Smooth muscle cell of the brain vasculature (primary cell): ENCODE data around the gene KRTAP12-2.
"Not testable (repeated sequence)": the region's sequence is repeated elsewhere in the genome, so short reads cannot be mapped to it uniquely, and the experiment has no call there.

Experiments
- DNase-seq: peaks from one replicate; pipeline ENCODE4 v3.0.0-alpha.2; 2012; ENCODE audit warnings: low read depth, low spot score

The KRTAP12-2 gene

DNA sequence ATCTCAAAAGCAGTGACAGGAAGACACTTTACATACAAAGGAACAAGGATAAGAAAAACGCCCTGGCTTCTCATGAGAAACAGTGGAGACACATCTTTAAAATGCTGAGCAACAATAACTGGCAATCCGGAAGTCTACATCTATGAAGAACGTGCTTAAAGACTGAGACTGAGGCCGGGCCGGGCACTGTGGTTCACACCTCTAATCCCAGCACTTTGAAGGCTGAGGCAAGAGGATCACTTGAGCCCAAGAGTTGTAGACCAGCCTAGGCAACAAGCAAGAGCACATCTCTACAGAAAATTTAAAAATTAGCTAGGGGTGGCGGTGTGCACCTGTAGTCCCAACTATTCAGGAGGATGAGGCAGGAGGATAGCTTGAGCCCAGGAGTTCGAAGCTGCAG is 17.4 kb upstream of the KRTAP12-2 start:
- no peak for DNase-seq

GRCh38 chr21:44682580-44683151 is 15.9 kb upstream of the KRTAP12-2 start:
- DNase-seq: no peak

DNA sequence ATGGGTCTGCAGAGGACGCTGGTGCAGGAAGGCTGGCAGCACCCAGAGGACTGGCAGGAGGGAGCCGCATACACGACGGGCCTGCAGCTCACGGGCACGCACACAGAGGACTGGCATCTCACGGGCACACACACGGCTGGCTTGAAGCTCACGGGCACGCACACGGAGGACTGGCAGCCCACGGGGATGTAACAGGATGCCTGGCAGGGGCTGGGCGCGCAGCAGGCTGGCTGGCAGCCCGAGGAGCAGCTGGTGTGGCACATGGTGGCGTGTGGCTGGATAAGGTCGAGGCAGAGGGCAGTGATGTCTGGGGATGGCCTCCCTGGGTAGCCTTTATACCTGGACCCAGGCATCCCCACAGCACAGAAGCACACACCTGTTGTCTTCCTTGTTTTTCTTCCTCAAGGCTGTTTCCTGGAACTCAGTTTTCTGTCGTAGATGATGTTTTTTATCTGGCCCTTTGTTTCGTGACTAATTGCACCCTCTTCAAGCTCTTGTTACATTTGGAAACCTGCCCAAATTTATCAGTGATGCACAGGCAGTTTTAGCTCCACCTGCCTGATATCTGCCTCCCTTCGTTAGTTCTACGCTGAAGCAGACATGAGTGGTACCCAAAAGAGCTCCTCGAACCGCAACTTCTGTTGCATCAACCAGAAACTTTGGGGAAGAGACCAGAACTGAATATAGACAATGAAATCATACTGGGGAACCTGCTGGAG is 15.3 kb upstream of the KRTAP12-2 start, which contains the start of gene KRTAP12-1:
Gene KRTAP12-1 (minus strand): TSS at position 303 of the 719 bp plus-strand sequence. CDS start 40 bp downstream, at position 263.
- no peak for DNase-seq

GRCh38 chr21:44681152-44681551 is 14.4 kb upstream of the KRTAP12-2 start:
- DNase-seq: no peak

- no peak for DNase-seq
These were observed 11.2 kb upstream of the KRTAP12-2 start for GRCh38 chr21:44677881-44678280.

GRCh38 chr21:44671911-44672310 is 5.2 kb upstream of the KRTAP12-2 start:
- DNase-seq: no peak

- DNase-seq: no peak
These were observed 4.1 kb upstream of the KRTAP12-2 start for GRCh38 chr21:44670642-44671432.

- no peak for DNase-seq
These were observed 885 bp upstream of the KRTAP12-2 start for GRCh38 chr21:44667612-44668011.

- DNase-seq: no peak
These were observed 2.0 kb downstream of the KRTAP12-2 start for GRCh38 chr21:44664691-44665090.

GRCh38 chr21:44661567-44661966 is 5.2 kb downstream of the KRTAP12-2 start:
- DNase-seq: not testable (repeated sequence)

GRCh38 chr21:44658913-44659595 is 7.7 kb downstream of the KRTAP12-2 start:
- DNase-seq: no peak

- no peak for DNase-seq
These were observed 8.2 kb downstream of the KRTAP12-2 start for GRCh38 chr21:44658541-44658910.

DNA sequence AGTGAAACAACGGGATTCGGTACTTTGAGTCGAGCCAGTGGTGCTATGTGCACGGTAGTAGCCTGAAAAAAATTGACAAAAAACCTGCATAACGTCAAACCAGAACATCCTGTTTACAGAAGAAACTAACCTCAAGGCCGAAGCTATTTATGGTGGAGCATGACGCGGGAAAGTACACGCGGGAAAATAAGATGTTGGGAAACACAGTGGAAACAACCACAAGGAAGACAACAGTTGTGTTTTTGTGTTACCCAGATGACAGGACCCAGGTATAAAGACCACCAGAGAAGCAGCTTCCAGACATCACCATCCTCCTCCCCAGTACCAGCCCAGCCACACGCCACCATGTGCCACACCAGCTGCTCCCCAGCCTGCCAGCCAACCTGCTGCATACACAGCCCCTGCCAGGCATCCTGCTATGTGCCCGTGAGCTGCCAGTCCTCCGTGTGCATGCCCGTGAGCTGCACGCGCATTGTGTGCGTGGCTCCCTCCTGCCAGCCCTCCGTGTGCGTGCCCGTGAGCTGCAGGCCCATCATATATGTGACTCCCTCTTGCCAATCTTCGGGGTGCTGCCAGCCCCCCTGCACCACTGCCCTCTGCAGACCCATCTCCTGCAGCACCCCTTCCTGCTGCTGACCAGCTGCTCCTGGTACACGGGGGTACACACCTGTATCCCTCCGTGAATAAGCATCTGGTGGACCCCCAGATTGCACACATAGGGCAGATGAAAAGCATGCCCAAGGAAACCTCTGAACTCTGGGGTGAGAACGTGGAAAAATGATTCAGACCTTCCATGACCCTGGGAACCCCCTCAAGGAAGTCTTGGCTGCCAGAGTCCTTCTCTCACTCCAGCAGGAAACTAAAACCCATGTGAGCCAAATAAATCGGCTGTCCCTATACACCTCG is 8.8 kb downstream of the KRTAP12-2 start, which contains the start of gene KRTAP12-3:
Gene KRTAP12-3 (plus strand): TSS at position 298 of the 906 bp plus-strand sequence. CDS start 48 bp downstream, at position 346.
- DNase-seq: no peak

DNA sequence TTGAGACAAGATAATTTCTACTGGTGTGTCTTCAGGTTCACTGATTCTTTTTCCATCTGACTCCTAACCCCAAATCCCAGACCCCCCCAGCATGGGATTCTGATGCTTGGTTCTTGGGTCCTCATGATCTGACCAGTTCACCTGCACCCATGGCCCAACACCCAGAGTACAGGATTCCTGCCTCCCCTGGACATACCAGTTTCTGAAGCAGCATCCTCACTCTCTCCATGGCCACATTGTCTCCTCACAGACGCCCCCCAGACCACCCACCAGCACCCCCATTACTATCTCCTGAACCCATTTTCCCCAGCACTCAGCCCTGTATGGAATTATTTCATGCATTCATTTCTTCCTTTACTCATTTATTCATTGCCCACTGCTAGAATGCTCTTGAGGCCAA is 9.9 kb downstream of the KRTAP12-2 start:
- DNase-seq: no peak

- DNase-seq: no peak
These were observed 12.1 kb downstream of the KRTAP12-2 start, which contains the start of gene KRTAP12-4 for GRCh38 chr21:44654576-44655175. Gene KRTAP12-4, minus strand, starts transcription at chr21:44654659. Its CDS starts 45 bp downstream, at chr21:44654614.

GRCh38 chr21:44653656-44654575 is 12.8 kb downstream of the KRTAP12-2 start:
- DNase-seq: no peak

DNA sequence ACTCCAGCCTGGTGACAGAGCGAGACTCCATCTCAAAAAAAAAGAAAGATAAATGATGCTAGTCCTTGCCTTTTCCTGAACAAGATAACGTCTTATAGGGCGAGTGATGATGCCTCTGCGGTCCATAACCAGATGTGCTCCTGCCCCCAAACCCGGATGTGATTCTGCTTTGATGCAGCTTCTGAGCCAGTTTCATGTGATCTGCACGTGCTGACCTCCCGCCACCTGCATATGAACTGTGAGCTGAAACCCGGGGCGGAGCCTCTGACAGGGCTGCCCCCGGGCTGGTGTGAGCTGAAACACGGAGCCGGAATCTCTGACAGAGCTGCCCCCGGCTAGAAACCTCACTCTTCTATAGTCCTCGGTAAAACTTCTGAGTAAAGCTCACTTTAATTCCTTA is 13.6 kb downstream of the KRTAP12-2 start:
- no peak for DNase-seq

DNA sequence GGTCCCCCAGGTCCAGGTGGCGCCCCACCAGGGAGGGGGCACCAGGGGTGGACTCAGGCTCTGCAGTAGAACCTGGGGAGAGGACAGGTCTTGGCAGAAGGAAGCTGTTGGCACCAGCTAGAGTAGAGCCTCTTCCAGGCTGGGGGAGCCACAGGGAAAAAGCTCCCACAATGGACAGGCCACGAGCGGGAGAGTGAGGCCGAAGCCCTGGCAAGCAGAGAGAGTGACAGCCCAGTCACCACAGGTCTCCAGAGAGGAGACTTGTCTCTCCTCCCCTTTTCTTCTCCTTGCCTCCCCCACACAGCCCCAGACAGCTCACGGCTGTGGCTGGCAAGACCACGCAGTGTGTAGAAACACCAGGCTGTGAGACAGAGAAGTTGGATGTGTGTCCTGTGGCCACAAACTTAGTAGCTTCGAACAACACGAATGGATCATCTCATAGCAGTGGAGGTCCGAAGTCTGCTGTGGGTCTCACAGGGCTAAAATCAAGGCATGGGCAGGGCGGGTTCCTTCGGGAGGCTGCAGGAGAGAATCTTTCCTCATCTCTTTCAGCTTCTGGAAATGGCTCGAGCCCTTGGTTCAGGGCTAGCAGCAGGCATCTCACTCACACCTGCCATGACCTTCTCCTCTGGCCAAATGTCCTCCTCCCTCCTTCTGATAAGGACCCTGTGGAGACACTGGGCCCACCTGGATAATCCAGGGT is 15.6 kb downstream of the KRTAP12-2 start:
- DNase-seq: no peak
